Left ventricle myocardium inferior (tissue), 1 donor: ENCODE measurements around the gene NUDT19. TPM values are rescaled to one million over a fixed set of nuclear protein-coding genes. Genes with fewer than 3 reads are reported as not detected.

ENCODE experiments used
- DNase-seq: peaks from one replicate; pipeline ENCODE4 v3.0.0-alpha.2; 2020
- H3K27ac ChIP-seq: fragments of 200-600 bp; replicated peaks from 2 replicates; pipeline ENCODE4 v1.8.0; 2021
- H3K27me3 ChIP-seq: fragments of 200-600 bp; 2 replicates; pipeline ENCODE4 v1.8.0; 2021; ENCODE audit warnings: low read depth
- H3K36me3 ChIP-seq: fragments of 200-600 bp; 2 replicates; pipeline ENCODE4 v1.8.0; 2021
- H3K4me1 ChIP-seq: fragments of 200-600 bp; 2 replicates; pipeline ENCODE4 v1.8.0; 2021
- H3K4me3 ChIP-seq: fragments of 200-600 bp; 2 replicates; pipeline ENCODE4 v1.8.0; 2021; ENCODE audit warnings: mild to moderate bottlenecking, moderate library complexity
- H3K9me3 ChIP-seq: fragments of 200-600 bp; replicated peaks from 2 replicates; pipeline ENCODE4 v1.8.0; 2021
- CTCF ChIP-seq: fragments of 200-600 bp; IDR thresholded peaks from 2 replicates; pipeline ENCODE4 v1.8.0; 2021; ENCODE audit warnings: antibody characterized with exemption, mild to moderate bottlenecking, borderline replicate concordance
- intact Hi-C: fragments of 100-400 bp; cut with micrococcal nuclease; formaldehyde crosslinking; loops from one replicate; pipeline ENCODE4 v1.11.0; 2022
- total RNA-seq: library from RNA; stranded (reverse); fragmentation: NEBNext Ultra II Directional; extraction: Animal tissue kit (Norgen Biotek cat#: 25700); gene quantifications from one replicate; pipeline ENCODE4 v1.2.1, GENCODE V29; 2021
- donor health status: DM: no; HTN: yes; CAD: no; lungs with severe emphysema.

The NUDT19 gene
- total RNA-seq, 1 donor from 2014 or later: 22.7 TPM

DNA sequence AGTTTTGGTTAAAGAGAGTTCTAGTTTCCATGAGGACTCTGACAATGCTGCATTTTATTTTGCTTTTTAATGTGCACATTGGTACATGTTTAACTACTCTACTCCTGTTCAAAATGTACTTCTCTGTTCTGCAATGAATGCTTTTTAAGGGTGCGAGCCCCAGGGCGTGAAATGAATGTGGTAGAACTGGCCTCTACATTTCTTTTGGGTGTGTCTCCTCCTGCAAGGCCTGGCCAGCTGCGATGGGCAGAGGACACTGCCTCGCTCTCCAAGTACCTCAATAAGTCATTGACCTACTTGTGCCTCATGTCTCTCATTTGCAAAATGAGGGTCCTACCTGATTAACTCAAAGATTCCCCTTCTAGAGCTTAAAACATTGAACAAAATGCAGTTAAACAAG lies 9.3 kb upstream of the NUDT19 start:
- Histone ChIP-seq H3K4me3 (no peak overlapping the region), H3K27me3 (peaks cover 15% of the 10 kb centered on the region), H3K36me3 (no peaks in the 10 kb centered on the region), H3K9me3 (no peaks in the 10 kb centered on the region), H3K27ac (no peak overlapping the region), H3K4me1 (peaks cover 3% of the 10 kb centered on the region)
- intact Hi-C loops: no loop called here
- TF ChIP-seq CTCF: no peak
- DNase-seq: no peak

DNA sequence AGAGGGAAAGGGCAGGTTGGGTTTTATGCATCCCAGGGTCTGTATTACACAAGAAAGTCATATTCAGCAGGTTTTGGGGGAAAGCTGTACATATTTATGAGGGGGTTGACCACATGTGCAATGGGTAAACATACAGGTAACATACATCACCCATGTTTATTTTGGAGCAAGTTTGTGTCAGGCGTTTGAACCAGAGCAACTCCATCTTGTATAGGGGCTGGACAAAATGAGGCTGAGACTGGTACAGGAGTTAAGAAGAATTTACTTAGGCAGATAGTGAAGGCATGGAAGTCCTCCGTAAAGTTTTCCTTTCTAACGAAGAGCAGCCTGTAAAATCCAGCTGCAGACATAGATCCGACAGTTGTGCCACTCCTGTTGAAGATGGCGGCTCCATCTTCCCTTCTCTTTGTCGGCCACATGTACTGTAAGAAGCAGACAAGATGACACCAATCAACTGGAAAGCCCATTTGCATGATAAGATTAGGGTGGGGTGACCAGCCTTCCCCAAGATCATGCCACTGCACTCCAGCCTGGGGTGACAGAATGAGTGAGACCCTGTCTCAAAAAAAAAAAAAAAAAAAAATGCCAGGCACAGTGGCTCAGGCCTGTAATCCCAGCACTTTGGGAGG lies 4.7 kb upstream of the NUDT19 start:
- intact Hi-C loops: no loop called here
- Histone ChIP-seq H3K4me3 (no peak overlapping the region), H3K36me3 (no peaks in the 10 kb centered on the region), H3K27me3 (no peaks in the 10 kb centered on the region), H3K4me1 (peaks cover 21% of the 10 kb centered on the region), H3K9me3 (no peaks in the 10 kb centered on the region), H3K27ac (no peak overlapping the region)
- TF ChIP-seq CTCF: no peak
- DNase-seq: no peak

DNA sequence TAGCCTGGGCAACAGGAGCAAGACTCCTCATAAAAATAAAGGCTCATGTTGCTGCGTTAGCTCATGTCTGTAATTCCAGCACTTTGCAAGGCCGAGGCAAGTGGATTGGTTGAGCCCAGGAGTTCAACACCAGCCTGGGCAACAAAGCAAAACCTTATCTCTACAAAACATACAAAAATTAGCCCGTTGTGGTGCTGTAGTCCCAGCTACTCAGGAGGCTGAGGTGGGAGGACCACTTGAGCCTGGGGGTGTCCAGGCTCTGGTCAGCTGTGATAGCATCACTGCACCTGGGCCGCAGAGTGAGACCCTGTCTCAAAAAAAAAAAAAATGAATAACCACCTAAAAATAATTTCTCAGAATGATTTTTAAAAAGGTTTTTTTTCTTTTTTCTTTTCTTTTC lies 3.9 kb upstream of the NUDT19 start:
- Histone ChIP-seq H3K27ac (no peak overlapping the region), H3K4me1 (peaks cover 28% of the 10 kb centered on the region), H3K27me3 (no peaks in the 10 kb centered on the region), H3K36me3 (no peaks in the 10 kb centered on the region), H3K4me3 (no peak overlapping the region), H3K9me3 (no peaks in the 10 kb centered on the region)
- intact Hi-C loops: no loop called here
- no peak for DNase-seq
- TF ChIP-seq CTCF: no peak

DNA sequence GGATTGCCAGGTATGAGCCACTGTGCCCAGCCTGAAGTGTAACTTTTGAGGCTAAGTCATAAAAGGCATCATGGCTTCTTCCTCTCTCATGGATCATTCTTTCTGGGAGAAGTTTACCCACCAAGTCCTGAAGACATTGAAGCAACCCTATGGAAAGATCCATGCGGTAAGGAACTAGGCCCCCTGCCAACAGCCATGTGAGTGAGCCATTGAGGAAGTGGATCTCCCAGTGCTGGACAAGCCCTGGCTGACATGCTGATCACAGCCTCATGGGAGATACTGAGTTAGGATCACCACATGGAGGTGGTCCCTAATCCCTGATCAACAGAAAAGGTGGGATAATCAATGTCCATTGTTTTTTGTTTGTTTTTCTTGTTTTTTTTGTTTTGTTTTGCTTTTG lies 3.3 kb upstream of the NUDT19 start:
- Histone ChIP-seq H3K36me3 (no peaks in the 10 kb centered on the region), H3K9me3 (no peaks in the 10 kb centered on the region), H3K4me1 (peaks cover 35% of the 10 kb centered on the region), H3K4me3 (no peak overlapping the region), H3K27me3 (no peaks in the 10 kb centered on the region), H3K27ac (no peak overlapping the region)
- TF ChIP-seq CTCF: no peak
- peak; percentile 29 for DNase-seq
- intact Hi-C loops: no loop called here

DNA sequence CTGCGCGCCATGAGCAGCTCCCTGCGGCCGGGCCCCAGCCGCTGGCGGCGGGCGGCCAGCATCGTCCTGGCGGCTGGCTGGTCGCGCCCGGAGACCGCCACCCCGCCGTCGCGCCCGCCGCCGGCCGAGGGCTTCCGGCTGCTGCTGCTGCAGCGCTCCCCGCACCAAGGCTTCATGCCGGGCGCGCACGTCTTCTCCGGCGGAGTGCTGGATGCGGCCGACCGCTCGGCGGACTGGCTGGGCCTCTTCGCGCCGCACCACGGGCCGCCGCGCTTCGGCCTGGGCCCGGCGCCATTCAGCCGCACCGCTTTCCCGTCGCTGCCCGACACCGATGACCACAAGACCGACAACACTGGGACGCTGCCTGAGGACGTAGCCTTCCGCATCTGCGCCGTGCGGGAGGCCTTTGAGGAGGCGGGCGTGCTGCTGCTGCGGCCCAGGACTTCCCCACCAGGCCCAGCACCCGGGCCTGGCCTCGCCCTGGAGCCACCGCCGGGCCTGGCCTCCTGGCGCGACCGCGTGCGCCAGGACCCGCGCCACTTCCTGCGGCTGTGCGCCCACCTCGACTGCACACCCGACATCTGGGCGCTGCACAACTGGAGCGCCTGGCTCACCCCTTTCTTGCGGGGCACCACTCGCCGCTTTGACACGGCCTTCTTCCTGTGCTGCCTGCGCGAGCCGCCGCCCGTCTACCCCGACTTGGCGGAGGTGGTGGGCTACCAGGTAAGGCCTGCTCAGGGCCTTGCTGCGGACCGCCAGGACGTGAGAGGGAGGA lies 518 bp downstream of the NUDT19 start:
- peak overlapping the region; percentile 95 for H3K27ac ChIP-seq
- peak; percentile 71 for DNase-seq
- TF ChIP-seq CTCF: no peak
- H3K4me1 ChIP-seq: peaks cover 73% of the 10 kb centered on the region
- no peaks in the 10 kb centered on the region for H3K36me3 ChIP-seq
- intact Hi-C loops: no loop called here
- peak overlapping the region; percentile 82 for H3K4me3 ChIP-seq
- no peaks in the 10 kb centered on the region for H3K9me3 ChIP-seq
- no peaks in the 10 kb centered on the region for H3K27me3 ChIP-seq
